HG03342 (cell line): ENCODE data around the gene KRTAP6-2.

ENCODE experiments used
- ATAC-seq: cut with Tn5 transposase; IDR thresholded peaks from one replicate; pipeline ENCODE4 v1.9.1; 2021; ENCODE audit warnings: mild to moderate bottlenecking, moderate library complexity; ENCODE audit not compliant: unreplicated experiment

The KRTAP6-2 gene

GRCh38 chr21:30598802-30599201 is at the start of gene KRTAP6-2:
Gene KRTAP6-2 (minus strand): TSS chr21:30598902. CDS start chr21:30598874, 28 bp downstream.
- no peak for ATAC-seq

GRCh38 chr21:30646904-30647414 is 48.3 kb upstream of the KRTAP6-2 start:
- no peak for ATAC-seq

- ATAC-seq: no peak
Observed at GRCh38 chr21:30642564-30642963, 43.9 kb upstream of the KRTAP6-2 start, which contains the start of gene KRTAP20-3. Gene KRTAP20-3 (plus strand): TSS chr21:30642864.

- ATAC-seq: no peak
Observed at GRCh38 chr21:30638686-30639085, 40.0 kb upstream of the KRTAP6-2 start.

- no peak for ATAC-seq
Observed at GRCh38 chr21:30634906-30635305, 36.2 kb upstream of the KRTAP6-2 start, which contains the start of gene KRTAP20-2. Gene KRTAP20-2 (plus strand): TSS chr21:30635206. CDS start chr21:30635264, 58 bp downstream.

GRCh38 chr21:30629200-30629599 is 30.5 kb upstream of the KRTAP6-2 start:
- ATAC-seq: no peak

- no peak for ATAC-seq
Observed at GRCh38 chr21:30628109-30628508, 29.4 kb upstream of the KRTAP6-2 start.

GRCh38 chr21:30625449-30626165 is 26.9 kb upstream of the KRTAP6-2 start:
- ATAC-seq: no peak

GRCh38 chr21:30623362-30623761 is 24.7 kb upstream of the KRTAP6-2 start:
- ATAC-seq: no peak

GRCh38 chr21:30620522-30620921 is 21.8 kb upstream of the KRTAP6-2 start, which contains the start of gene KRTAP20-4:
Gene KRTAP20-4 (plus strand): TSS chr21:30620627.
- ATAC-seq: no peak

GRCh38 chr21:30620080-30620479 is 21.4 kb upstream of the KRTAP6-2 start:
- no peak for ATAC-seq

- no peak for ATAC-seq
Observed at GRCh38 chr21:30616125-30616524, 17.4 kb upstream of the KRTAP6-2 start, which contains the start of gene KRTAP20-1. Gene KRTAP20-1 (plus strand): TSS chr21:30616425. CDS start chr21:30616455, 30 bp downstream.

GRCh38 chr21:30615199-30615598 is 16.5 kb upstream of the KRTAP6-2 start:
- no peak for ATAC-seq

GRCh38 chr21:30613836-30614235 is 15.1 kb upstream of the KRTAP6-2 start, which contains the start of gene KRTAP6-1:
Gene KRTAP6-1 (minus strand): TSS chr21:30613930. CDS start chr21:30613904, 26 bp downstream.
- no peak for ATAC-seq

GRCh38 chr21:30612132-30612531 is 13.4 kb upstream of the KRTAP6-2 start:
- ATAC-seq: no peak

- no peak for ATAC-seq
Observed at GRCh38 chr21:30605968-30606367, 7.3 kb upstream of the KRTAP6-2 start.

GRCh38 chr21:30600787-30601186 is 2.1 kb upstream of the KRTAP6-2 start, which contains the start of gene KRTAP22-1:
Gene KRTAP22-1 (plus strand): TSS chr21:30601087.
- no peak for ATAC-seq

- no peak for ATAC-seq
Observed at GRCh38 chr21:30592140-30592539, 6.6 kb downstream of the KRTAP6-2 start, which contains the start of gene KRTAP6-3. Gene KRTAP6-3 (plus strand): TSS chr21:30592440. CDS start chr21:30592446, 6 bp downstream.

GRCh38 chr21:30590297-30590696 is 8.4 kb downstream of the KRTAP6-2 start, which contains the start of gene KRTAP22-2:
Gene KRTAP22-2 (minus strand): TSS chr21:30590397.
- no peak for ATAC-seq

- no peak for ATAC-seq
Observed at GRCh38 chr21:30582870-30583269, 15.8 kb downstream of the KRTAP6-2 start.

- no peak for ATAC-seq
Observed at GRCh38 chr21:30580132-30580531, 18.6 kb downstream of the KRTAP6-2 start.

GRCh38 chr21:30579346-30579745 is 19.4 kb downstream of the KRTAP6-2 start:
- ATAC-seq: no peak
